ENCODE data around the gene IL6R.

IL6R gene

DNA sequence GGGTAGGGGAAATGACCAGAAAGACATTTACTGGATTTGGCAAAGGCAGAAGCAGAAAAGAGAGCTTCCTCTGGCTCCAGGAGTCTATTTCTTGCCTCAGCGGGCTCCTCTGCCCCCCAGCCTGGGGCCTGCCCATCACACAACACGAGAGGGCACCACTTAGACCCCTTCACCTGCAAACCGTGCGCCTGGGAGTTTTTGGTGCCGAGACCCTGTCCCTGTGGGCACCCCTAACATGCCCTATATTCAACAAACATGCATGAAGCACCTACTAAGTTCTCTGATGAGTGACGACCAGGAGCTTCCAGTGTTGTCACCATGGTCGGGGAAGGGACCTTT lies 18.8 kb downstream of the IL6R start:
- DNase-seq: peak in 7 of 58 donors; percentile 26 to 65 (median 29)

DNA sequence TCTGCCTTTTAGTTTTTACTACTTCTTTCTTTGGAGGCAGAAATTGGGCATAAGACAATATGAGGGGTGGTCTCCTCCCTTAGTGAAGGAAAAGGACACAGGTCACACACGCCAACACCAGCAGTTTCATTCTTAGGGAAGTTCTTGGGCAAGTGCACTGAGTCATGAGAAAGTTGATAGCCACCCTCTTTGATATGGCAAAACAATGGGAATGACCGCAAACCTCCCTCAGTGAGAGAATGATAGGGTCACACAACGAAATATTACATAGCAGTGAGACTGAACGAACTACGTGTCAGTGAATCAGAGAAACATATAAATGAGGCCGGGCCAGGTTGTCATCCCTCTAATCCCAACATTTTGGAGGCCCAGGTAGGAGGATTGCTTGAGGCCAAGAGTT lies 20.0 kb downstream of the IL6R start:
- no peak for DNase-seq

- DNase-seq: peak in 1 of 58 donors; percentile 52
These were observed 22.3 kb downstream of the IL6R start for GRCh38 chr1:154427173-154428139.

DNA sequence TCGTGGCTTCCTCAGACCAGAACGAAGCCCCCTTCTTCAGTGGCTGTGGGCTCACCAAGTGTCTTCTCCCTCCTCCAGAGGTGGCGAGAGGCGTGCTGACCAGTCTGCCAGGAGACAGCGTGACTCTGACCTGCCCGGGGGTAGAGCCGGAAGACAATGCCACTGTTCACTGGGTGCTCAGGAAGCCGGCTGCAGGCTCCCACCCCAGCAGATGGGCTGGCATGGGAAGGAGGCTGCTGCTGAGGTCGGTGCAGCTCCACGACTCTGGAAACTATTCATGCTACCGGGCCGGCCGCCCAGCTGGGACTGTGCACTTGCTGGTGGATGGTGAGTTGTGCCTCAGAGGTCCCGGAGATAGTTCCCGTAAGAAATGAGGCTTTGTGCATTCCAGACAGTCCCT lies 24.0 kb downstream of the IL6R start:
- peak in 41 of 58 donors; percentile 13 to 71 (median 42) for DNase-seq

DNA sequence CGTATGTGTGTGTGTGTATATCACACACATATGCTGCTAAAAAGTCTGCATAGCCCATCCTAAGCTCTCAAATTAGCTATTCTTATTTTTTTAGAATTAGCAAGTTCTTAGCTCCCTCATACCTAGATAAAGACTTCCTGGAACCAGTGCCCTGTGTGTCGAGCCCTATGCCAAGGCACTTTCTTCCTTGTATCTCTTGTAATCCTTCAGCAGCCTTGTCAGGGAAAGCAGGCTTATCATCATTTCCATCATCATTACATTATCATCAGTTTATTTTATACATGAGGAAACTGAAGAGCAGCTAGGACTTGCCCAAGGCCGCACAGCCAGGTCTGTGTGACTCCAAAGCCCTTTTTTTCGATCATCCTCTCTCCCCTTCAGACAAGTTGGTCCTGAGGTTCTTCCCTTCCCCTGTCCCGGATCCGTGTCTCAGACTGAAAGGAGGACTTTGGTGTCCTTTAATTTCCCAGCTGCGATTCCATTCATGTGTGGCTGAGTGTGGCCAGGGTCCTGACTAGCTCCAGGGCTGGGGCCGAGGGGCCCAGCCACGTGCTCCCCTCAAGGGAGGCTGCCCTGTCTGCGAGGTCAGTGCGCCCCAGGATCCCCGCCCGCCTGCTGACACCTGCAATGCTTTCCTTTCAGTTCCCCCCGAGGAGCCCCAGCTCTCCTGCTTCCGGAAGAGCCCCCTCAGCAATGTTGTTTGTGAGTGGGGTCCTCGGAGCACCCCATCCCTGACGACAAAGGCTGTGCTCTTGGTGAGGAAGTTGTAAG lies 24.9 kb downstream of the IL6R start:
- DNase-seq: no peak

DNA sequence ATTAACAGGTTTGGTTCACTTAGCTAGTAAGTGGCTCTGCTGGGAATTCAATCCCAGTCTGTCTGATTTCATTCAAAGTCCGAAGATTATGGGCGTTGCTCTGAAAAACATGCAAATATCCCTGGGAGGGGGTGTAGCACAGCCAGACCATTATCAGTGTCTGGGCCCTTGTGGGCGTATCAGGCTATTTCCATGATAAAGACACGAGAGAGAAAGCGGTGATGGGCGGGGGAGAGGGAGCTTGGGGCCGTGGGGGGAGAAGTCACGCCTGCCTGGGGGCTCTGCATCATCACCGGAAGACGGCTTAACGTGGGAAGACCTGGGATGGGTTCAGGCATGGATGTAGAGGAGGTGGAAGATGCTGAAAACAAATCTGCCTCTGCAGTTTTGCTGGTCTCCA lies 25.8 kb downstream of the IL6R start:
- no peak for DNase-seq

DNA sequence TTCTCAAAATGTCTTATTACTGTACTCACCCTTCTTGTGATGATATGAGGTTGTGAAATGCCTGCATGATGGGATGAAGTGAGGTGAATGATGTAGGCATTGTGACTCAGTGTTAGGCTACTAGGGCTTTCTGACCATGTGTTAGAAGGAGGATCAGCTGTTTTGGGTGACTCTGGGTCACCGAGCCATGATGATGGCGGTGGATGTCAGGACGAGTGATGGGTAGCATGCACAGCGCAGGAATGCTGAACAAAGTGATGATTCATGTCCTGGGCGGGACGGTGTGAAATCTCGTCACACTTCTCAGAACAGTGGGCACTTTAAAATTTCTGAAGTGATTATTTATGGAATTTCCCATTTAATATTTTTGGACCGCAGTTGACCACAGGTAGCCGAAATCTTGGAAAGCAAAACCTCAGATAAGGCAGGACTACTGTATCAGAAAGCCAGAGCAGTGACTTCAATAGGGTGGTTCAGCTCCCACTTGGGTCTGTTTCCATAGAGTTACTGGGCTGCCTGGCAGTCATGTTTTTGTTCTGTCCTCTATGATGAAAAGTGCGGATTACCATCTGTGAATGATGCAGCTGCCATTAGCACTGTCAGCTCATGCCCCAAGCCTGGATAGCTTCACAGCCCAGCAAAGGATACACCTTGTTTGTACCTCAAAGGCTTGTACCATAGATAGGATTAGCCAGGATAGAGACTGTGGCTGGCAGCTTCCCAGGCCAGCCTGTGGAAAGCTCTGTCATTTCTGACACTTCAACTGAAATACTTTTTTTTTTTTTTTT lies 26.6 kb downstream of the IL6R start:
- peak in 5 of 58 donors; percentile 11 to 34 (median 16) for DNase-seq

GRCh38 chr1:154433161-154433764 lies 28.1 kb downstream of the IL6R start:
- no peak for DNase-seq

GRCh38 chr1:154434346-154435085 lies 29.4 kb downstream of the IL6R start:
- peak in 35 of 58 donors; percentile 4 to 66 (median 40) for DNase-seq

- no peak for DNase-seq
These were observed 30.6 kb downstream of the IL6R start for GRCh38 chr1:154435599-154436200.

- no peak for DNase-seq
These were observed 31.3 kb downstream of the IL6R start for GRCh38 chr1:154436433-154436832.

- DNase-seq: no peak
These were observed 35.1 kb downstream of the IL6R start for GRCh38 chr1:154440036-154440804.

GRCh38 chr1:154441241-154441888 lies 36.2 kb downstream of the IL6R start:
- no peak for DNase-seq

DNA sequence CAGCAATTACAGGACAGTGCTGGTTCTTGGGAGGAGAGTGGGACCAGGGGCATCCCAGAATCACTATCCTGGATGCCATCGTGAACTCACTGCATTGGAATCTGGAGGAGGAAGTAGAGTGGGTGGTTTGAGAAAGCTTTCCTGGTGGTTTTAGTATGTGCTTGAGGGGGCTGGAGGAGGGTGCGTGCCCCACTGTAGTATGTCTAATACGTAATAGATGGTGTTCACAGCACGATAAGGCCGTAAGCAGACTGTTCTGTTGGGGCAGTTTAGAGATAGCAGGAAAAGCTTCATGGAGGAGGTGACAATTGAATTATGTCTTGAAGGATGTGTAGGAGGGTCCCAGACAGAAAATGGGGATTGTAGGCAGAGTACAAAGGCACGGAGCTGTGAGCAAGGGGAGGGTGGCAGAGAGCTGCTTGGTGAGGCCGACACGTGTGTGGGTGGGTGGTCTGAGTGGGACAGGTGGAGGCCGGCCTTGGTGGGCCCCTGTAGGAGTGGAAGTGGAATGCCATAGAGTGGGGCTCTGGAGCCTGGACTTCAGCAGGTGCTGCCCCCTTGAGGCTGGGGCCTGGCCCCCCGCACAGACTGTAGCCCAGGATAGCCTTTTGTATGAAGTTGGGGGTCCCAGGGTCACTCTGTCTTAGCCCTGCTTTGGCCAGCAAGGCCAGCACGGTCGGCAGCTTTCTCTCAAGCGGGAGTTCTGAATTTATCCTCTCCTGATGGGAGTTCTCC lies 37.0 kb downstream of the IL6R start:
- DNase-seq: no peak

DNA sequence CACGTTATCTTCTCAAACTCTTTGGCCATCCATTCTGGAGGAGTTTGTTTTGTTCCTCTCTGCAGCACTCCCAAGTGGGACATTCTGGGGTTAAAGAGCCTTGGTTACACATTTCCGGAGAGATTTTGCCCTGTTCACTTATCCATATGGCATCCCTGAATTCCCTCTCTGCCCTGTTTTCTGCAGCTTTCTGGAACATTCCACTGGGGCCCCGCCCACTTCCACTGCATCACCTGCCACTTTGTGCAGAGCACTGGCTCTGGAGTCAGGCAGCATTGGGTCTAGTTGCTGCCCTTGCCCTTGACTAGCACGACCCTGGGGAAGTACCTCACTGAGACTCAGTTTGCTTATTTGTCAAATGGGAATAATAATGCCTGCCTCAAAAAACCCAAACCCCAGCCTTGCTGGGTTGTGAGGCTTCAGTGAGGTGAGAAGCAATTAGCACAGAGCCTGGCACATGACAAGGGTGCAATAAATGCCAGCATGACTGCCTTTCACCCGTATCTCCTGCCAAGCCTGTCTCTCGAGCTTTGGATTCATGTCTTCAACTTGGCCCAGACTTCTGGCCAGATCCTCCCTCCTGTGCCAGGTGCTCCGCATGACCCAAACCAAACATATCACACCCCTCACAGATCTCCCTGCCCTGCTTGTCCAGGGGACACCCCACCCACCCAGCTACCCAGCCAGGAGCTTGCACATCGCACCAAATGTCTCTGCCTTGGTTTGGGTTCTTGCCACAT lies 38.3 kb downstream of the IL6R start:
- DNase-seq: no peak

GRCh38 chr1:154445040-154445472 lies 39.9 kb downstream of the IL6R start:
- DNase-seq: no peak

DNA sequence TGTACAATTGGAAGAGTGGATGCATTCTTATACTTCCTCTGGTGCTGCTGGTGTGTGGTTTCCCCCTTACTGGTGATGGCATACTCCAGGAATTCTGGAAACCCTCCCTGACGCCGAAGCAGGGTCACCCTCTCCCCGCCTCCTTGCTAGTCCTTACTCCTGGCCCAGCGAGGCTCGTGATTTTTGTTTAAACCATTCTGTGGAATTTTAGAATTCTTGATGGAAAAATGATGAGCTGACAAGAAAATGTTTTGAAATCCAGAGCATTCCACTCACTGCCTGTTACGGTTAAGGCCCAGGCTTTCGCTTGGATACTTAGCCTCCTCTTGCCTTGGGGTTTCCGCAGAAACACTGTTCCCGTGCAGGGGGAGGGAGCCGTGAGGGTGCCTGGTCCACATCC lies 41.1 kb downstream of the IL6R start:
- no peak for DNase-seq
